Measurements from ENCODE around the gene ZGPAT.
"Not testable (repeated sequence)": the region's sequence is repeated elsewhere in the genome, so short reads cannot be mapped to it uniquely, and the experiment has no call there.

The ZGPAT gene

DNA sequence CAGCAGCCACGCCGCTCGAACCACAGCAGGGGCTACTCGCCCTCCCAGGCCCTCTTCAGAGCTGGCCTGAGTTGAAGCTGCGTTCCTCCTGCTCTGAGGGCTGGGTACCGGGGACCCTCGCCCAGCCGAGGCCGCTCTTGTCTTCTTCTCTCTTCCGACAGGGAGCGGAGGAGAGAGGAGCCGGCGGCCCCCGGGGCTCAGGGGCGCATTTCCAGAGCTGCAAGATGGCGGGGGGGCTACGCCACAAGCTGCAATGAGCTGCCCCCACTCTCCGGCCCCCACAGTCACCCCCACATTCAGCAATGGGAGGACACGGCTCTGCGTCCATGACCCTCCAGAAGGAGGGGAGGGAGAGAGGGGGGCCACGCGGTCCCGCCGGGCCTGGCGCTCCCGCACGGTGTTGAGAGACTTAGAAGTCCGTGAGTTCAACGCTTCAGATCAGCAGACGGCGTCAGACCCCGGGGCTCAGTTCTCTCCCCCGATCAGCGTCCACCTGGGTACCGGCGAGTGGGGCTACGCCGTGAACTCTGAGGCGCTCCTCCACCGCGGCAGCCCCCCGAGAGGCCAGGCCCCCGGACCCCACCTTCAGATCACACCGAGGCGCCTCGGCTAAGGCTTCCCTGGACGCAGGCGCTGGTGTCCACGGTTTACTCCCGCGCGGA lies 63.3 kb downstream of the ZGPAT start:
- no peaks in the 10 kb centered on the region for H3K9me3 ChIP-seq (ENCODE audit: insufficient read depth, low read depth, low read length)
- H3K36me3 ChIP-seq (ENCODE audit: insufficient read depth, low read depth, low read length), result no peaks in the 10 kb centered on the region; the same call in 1 of the 2 replicates
- H3K4me1 ChIP-seq (ENCODE audit: insufficient read depth, low read length), result no peaks in the 10 kb centered on the region; the same call in 1 of the 2 replicates
- H3K27me3 ChIP-seq (ENCODE audit: insufficient read depth, low read length), result no peaks in the 10 kb centered on the region
- H3K4me3 ChIP-seq (ENCODE audit: low read length), result no peak overlapping the region
- H3K9ac ChIP-seq (ENCODE audit: low read depth, low read length), result no peak overlapping the region
- H3K27ac ChIP-seq (ENCODE audit: low read length), result no peak overlapping the region

DNA sequence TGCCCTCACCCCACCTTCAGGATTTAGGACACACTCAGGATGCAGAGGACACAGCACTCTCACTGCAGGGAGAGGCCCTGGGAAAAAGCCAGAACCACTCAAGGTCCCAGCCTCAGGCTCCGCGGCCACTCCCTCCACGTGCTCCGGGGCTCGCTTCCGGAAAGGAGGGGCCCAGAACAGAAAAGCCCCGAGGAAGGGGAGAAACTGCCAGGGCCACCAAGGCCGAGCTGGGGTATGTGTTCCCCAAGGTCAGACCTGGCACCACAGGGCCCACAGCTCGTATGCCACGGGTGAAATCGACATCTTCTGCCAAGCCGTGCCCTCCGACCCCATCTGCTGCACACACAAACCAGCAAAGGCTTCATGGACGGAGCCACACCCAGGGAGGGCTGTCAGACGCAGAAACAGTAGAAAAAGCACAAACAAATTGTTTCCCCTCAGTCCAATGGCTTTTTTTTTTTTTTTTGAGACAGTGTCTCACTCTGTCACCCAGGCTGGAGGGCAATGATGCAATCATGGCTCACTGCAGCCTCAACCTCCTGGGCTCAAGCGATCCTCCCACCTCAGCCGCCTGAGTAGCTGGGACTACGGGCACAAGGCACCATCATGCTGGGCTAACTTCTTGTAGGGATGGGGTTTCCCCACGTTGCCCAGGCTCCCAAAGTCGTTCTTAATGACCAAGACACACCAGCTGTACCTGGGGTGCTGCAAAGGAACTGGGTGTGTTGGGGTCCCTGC lies 65.1 kb downstream of the ZGPAT start:
- no peak overlapping the region for H3K9ac ChIP-seq (ENCODE audit: low read depth, low read length)
- H3K4me3 ChIP-seq (ENCODE audit: low read length), result no peak overlapping the region
- no peaks in the 10 kb centered on the region; the same call in 1 of the 2 replicates for H3K4me1 ChIP-seq (ENCODE audit: insufficient read depth, low read length)
- H3K36me3 ChIP-seq (ENCODE audit: insufficient read depth, low read depth, low read length), result no peaks in the 10 kb centered on the region; the same call in 1 of the 2 replicates
- no peaks in the 10 kb centered on the region for H3K27me3 ChIP-seq (ENCODE audit: insufficient read depth, low read length)
- no peaks in the 10 kb centered on the region for H3K9me3 ChIP-seq (ENCODE audit: insufficient read depth, low read depth, low read length)
- H3K27ac ChIP-seq (ENCODE audit: low read length), result no peak overlapping the region

DNA sequence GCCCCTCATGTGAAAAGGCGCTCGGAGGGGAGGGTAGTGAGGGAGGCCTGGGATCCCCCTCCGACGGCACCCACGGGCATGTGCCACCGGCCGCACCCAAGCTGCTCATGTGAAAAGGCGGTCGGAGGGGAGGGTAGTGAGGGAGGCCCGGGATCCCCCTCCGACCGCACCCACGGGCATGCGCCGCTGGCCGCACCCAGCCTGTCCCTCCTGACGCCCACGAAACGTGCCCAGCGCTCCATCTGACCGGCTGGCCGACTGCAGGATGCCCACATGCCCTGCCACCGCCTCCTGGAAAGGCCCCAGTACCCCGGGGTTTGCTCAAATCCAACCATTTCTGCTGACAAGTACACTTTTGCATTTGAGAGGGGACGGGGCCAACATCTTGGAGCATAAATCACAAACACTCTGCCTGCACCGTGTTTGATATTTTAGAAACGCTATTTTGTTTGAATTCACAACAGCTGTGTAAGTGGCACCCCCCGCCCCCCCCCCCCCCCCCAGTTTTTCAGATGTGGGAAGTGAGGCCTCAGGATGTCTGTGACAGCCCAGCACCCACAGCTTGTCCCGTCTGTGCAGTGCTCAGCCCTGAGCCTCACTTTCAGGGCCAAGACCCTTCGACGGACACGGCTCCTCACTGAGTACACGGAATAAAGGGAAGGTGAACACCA lies 65.9 kb downstream of the ZGPAT start:
- H3K9me3 ChIP-seq (ENCODE audit: insufficient read depth, low read depth, low read length), result no peaks in the 10 kb centered on the region
- no peak overlapping the region for H3K27ac ChIP-seq (ENCODE audit: low read length)
- H3K9ac ChIP-seq (ENCODE audit: low read depth, low read length), result no peak overlapping the region
- H3K27me3 ChIP-seq (ENCODE audit: insufficient read depth, low read length), result no peaks in the 10 kb centered on the region
- no peaks in the 10 kb centered on the region; the same call in none of the 2 replicates for H3K4me1 ChIP-seq (ENCODE audit: insufficient read depth, low read length)
- no peak overlapping the region for H3K4me3 ChIP-seq (ENCODE audit: low read length)
- H3K36me3 ChIP-seq (ENCODE audit: insufficient read depth, low read depth, low read length), result no peaks in the 10 kb centered on the region; the same call in 1 of the 2 replicates

DNA sequence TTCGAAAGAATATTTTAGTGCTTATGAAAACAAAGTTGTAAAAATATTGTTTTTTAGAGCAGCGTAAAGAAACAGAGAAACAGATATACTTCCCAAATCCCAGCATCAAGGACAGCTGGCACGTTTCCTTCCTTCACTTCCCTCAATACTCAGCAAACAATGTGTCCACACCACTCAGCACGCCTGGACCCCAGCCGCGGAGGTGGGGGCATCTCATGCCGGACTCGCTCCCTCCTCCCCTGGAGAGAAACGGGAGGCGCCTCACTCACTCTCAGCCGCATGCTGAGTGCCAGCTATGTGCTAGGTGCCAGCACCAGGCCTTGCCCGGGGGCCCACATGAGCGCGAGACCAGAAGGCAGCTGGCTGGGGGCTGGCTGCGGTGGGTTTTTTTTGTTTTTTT lies 66.5 kb downstream of the ZGPAT start:
- H3K36me3 ChIP-seq (ENCODE audit: insufficient read depth, low read depth, low read length), result no peaks in the 10 kb centered on the region
- no peak overlapping the region for H3K9ac ChIP-seq (ENCODE audit: low read depth, low read length)
- H3K27ac ChIP-seq (ENCODE audit: low read length), result no peak overlapping the region
- H3K4me3 ChIP-seq (ENCODE audit: low read length), result no peak overlapping the region
- no peaks in the 10 kb centered on the region for H3K27me3 ChIP-seq (ENCODE audit: insufficient read depth, low read length)
- H3K9me3 ChIP-seq (ENCODE audit: insufficient read depth, low read depth, low read length), result no peaks in the 10 kb centered on the region
- H3K4me1 ChIP-seq (ENCODE audit: insufficient read depth, low read length), result no peaks in the 10 kb centered on the region; the same call in none of the 2 replicates

DNA sequence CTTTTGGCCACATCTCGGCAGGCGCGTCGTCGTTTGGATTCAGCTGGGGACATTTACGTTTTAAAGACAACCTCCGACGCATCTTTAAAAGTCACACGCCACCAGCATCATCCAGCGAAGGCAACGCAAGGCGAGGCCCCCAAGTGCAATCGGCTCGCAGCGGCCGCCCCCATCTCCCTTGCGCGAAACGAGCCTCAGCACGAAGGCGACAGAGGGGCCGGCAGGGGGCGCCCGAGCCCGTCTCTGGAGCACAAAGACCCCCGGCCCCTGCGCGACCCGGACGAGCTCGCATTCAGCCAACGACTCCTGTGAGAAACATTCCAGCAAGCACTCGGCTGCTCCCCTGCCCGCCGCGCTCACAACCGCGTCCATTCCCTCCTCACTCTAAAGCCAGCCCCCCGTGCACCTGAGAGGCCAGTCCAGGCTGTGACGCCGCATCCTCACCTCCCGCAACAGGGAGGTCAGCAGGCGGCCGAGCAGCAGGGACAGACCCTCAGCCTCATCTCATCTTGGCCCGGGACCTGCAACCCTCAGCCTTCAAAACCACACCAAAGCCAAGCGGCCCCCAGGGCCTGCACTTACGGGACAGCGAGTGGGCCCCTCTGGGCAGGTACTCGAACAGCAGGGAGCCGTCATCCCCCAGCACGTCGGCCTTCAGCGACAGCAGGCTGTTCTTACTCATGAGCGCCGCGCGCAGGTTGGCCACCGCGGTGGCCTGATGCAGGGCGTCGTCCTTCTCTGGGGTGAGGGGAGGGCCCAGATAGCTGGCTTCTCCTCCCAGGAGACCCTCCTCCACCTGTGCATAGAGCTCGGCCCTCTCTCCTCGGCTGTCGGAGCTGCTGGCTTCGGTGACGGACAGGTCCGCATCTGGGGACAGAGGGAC lies 67.5 kb downstream of the ZGPAT start:
- Histone ChIP-seq H3K36me3 (ENCODE audit: insufficient read depth, low read depth, low read length) (no peaks in the 10 kb centered on the region), H3K27me3 (ENCODE audit: insufficient read depth, low read length) (no peaks in the 10 kb centered on the region), H3K27ac (ENCODE audit: low read length) (no peak overlapping the region), H3K9me3 (ENCODE audit: insufficient read depth, low read depth, low read length) (no peaks in the 10 kb centered on the region), H3K9ac (ENCODE audit: low read depth, low read length) (peak overlapping the region; percentile 67; the same call in 1 of the 2 replicates), H3K4me3 (ENCODE audit: low read length) (peak overlapping the region; percentile 74), H3K4me1 (ENCODE audit: insufficient read depth, low read length) (no peaks in the 10 kb centered on the region; the same call in none of the 2 replicates)

DNA sequence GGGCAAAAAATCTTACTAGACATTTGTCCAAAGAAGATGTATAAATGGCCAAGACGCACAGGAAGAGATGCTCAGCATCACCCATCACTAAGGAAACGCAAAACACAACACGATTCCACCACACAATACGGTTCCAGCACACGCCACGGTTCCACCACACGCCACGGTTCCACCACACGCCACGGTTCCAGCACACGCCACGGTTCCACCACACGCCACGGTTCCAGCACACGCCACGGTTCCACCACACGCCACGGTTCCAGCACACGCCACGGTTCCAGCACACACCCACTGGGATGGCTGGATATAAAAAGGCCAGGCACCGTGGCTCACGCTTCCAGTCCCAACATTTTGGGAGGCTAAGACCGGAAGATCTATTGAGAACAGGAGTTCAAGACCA lies 69.0 kb downstream of the ZGPAT start:
- not testable (repeated sequence) for H3K9ac ChIP-seq (ENCODE audit: low read depth, low read length); H3K36me3 ChIP-seq (ENCODE audit: insufficient read depth, low read depth, low read length)

DNA sequence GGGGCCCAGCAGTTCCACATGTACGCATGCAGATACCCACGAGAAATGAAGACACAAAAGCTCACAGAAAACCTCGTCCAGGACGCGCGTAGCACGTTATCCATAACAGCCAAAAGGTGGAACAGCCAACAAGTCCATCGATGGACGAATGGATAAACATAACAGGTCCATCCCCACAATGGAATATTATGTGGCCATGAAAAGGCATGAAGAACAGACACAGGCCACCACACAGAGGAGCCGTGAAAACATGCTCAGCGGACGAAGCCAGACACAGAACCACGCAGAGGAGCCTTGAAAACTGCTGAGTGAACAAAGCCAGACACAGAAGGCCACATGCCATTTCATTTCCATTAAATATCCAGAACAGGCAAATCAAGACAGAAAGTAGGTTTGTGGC lies 69.8 kb downstream of the ZGPAT start:
- no peaks in the 10 kb centered on the region for H3K36me3 ChIP-seq (ENCODE audit: insufficient read depth, low read depth, low read length)
- no peaks in the 10 kb centered on the region for H3K9me3 ChIP-seq (ENCODE audit: insufficient read depth, low read depth, low read length)
- H3K9ac ChIP-seq (ENCODE audit: low read depth, low read length), result no peak overlapping the region
- H3K4me1 ChIP-seq (ENCODE audit: insufficient read depth, low read length), result no peaks in the 10 kb centered on the region; the same call in none of the 2 replicates
- H3K27ac ChIP-seq (ENCODE audit: low read length), result no peak overlapping the region
- no peaks in the 10 kb centered on the region for H3K27me3 ChIP-seq (ENCODE audit: insufficient read depth, low read length)
- no peak overlapping the region for H3K4me3 ChIP-seq (ENCODE audit: low read length)

More for the DNA sequence above, 69.0 kb downstream of the ZGPAT start:
- H3K27ac ChIP-seq (ENCODE audit: low read length); H3K27me3 ChIP-seq (ENCODE audit: insufficient read depth, low read length); H3K9me3 ChIP-seq (ENCODE audit: insufficient read depth, low read depth, low read length); H3K4me3 ChIP-seq (ENCODE audit: low read length); H3K4me1 ChIP-seq (ENCODE audit: insufficient read depth, low read length): not testable (repeated sequence)

DNA sequence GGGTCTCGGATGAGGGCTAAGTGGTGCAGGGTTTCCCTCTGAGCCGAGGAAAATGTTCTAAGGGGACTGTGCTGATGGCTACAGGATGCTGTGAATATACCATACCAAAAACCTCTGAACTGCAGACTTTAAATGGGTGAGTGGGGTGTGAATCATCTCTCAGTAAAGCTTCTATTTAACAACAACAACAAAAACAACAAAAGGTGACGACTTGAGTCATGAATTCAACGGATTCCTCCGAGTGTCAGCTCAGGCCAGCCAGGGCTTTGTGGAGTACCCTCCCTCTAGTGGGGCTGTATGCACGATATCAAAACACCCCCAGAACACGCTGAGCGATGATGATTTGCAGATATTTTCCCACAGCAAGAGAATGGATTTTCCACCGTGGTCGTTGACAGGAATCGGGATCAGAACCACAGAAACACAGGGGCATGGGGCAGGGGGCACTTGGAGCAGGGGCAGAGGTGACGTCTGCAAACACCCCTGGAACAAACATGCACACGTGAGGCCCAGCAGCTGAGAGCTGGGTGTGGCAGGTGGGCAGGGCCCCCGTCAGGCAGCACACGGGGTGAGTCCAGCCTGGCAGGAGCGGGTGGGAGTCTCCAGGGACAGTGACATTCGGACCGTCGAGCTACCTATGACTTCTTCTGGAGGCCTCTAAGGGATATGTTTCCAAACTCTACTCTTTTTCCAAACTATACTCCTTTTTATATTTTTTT lies 70.4 kb downstream of the ZGPAT start:
- Histone ChIP-seq H3K36me3 (ENCODE audit: insufficient read depth, low read depth, low read length) (no peaks in the 10 kb centered on the region), H3K9ac (ENCODE audit: low read depth, low read length) (no peak overlapping the region), H3K4me3 (ENCODE audit: low read length) (no peak overlapping the region), H3K27ac (ENCODE audit: low read length) (no peak overlapping the region), H3K9me3 (ENCODE audit: insufficient read depth, low read depth, low read length) (no peaks in the 10 kb centered on the region), H3K27me3 (ENCODE audit: insufficient read depth, low read length) (no peaks in the 10 kb centered on the region), H3K4me1 (ENCODE audit: insufficient read depth, low read length) (no peaks in the 10 kb centered on the region; the same call in none of the 2 replicates)

DNA sequence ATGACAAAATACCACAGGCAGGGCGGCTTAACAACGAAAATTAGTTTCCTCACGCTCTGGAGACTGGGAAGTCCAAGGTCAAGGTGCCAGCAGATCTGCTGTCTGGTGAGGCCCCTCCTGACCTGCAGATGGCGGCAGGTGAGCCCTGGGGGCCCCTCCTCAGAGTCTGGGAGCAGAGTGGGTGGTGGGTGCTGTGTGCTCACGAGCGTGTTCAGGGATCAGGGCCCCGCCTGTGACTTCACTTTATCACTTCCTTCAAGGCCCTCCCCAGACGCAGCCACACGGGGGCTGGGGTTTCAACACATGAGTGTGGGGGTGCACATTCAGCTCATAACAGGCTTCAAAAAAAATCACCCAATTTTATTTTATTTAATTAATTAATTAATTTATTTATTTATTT lies 71.0 kb downstream of the ZGPAT start:
- H3K27me3 ChIP-seq (ENCODE audit: insufficient read depth, low read length), result no peaks in the 10 kb centered on the region
- no peaks in the 10 kb centered on the region for H3K9me3 ChIP-seq (ENCODE audit: insufficient read depth, low read depth, low read length)
- H3K4me1 ChIP-seq (ENCODE audit: insufficient read depth, low read length), result no peaks in the 10 kb centered on the region; the same call in none of the 2 replicates
- H3K27ac ChIP-seq (ENCODE audit: low read length), result no peak overlapping the region
- no peak overlapping the region for H3K4me3 ChIP-seq (ENCODE audit: low read length)
- H3K36me3 ChIP-seq (ENCODE audit: insufficient read depth, low read depth, low read length), result no peaks in the 10 kb centered on the region
- H3K9ac ChIP-seq (ENCODE audit: low read depth, low read length), result no peak overlapping the region

DNA sequence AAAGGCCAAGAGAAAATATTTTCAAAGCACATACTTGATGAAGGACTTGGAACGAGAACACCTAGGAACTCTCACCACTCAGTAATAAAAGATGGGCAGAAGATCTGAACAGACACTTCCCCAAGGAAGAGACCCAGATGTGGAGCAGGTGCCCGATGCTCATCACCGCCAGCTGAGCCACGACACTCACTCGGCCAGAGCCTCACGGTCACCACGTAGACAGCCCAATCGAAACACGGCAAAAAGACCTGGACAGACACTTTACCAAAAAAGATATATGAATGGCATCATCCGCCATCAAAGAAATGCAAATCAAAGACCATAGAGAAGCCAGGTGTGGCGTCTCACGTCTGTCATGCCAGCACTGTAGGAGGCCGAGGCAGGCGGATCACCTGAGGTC lies 73.3 kb downstream of the ZGPAT start:
- Histone ChIP-seq H3K4me3 (ENCODE audit: low read length) (no peak overlapping the region), H3K9me3 (ENCODE audit: insufficient read depth, low read depth, low read length) (no peaks in the 10 kb centered on the region), H3K27me3 (ENCODE audit: insufficient read depth, low read length) (no peaks in the 10 kb centered on the region), H3K9ac (ENCODE audit: low read depth, low read length) (no peak overlapping the region), H3K36me3 (ENCODE audit: insufficient read depth, low read depth, low read length) (no peaks in the 10 kb centered on the region), H3K4me1 (ENCODE audit: insufficient read depth, low read length) (no peaks in the 10 kb centered on the region; the same call in none of the 2 replicates), H3K27ac (ENCODE audit: low read length) (no peak overlapping the region)
